Measurements from ENCODE around the gene PSMB11.

GRCh38 chr14:23078692-23079116 is 36.7 kb downstream of the PSMB11 start:
- TF ChIP-seq, protein P1, sequence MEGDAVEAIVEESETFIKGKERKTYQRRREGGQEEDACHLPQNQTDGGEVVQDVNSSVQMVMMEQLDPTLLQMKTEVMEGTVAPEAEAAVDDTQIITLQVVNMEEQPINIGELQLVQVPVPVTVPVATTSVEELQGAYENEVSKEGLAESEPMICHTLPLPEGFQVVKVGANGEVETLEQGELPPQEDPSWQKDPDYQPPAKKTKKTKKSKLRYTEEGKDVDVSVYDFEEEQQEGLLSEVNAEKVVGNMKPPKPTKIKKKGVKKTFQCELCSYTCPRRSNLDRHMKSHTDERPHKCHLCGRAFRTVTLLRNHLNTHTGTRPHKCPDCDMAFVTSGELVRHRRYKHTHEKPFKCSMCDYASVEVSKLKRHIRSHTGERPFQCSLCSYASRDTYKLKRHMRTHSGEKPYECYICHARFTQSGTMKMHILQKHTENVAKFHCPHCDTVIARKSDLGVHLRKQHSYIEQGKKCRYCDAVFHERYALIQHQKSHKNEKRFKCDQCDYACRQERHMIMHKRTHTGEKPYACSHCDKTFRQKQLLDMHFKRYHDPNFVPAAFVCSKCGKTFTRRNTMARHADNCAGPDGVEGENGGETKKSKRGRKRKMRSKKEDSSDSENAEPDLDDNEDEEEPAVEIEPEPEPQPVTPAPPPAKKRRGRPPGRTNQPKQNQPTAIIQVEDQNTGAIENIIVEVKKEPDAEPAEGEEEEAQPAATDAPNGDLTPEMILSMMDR (IDR thresholded peaks at IDR 0.05 in 8 of 11, conservative IDR thresholded peaks at IDR 0.05 in 3 of 11) = no peak
- TF ChIP-seq POLR2A (IDR thresholded peaks at IDR 0.05) (no peak), POLR2AphosphoS5 (IDR thresholded peaks at IDR 0.05) (peak in 2 of 3 donors; percentile 22 to 65)

All from spleen (tissue), 7 donors.